HS-5 (cell line): ENCODE measurements around the gene TMEM25.
"Not testable (repeated sequence)": the region's sequence is repeated elsewhere in the genome, so short reads cannot be mapped to it uniquely, and the experiment has no call there.

Experiments
- DNase-seq: peaks from one replicate; pipeline ENCODE4 v3.0.0-alpha.2; 2012; ENCODE audit warnings: low read depth

TMEM25 gene

GRCh38 chr11:118532852-118533768 is 2.1 kb downstream of the TMEM25 start:
- no peak for DNase-seq

- DNase-seq, result no peak
Observed at GRCh38 chr11:118533769-118534729, 3.1 kb downstream of the TMEM25 start.

- no peak for DNase-seq
Observed at GRCh38 chr11:118535261-118535660, 4.3 kb downstream of the TMEM25 start.

GRCh38 chr11:118536726-118537125 is 5.7 kb downstream of the TMEM25 start:
- no peak for DNase-seq

- DNase-seq, result no peak
Observed at GRCh38 chr11:118537409-118537980, 6.5 kb downstream of the TMEM25 start.

GRCh38 chr11:118544010-118544646 is 13.1 kb downstream of the TMEM25 start:
- DNase-seq, result no peak

- DNase-seq, result no peak
Observed at GRCh38 chr11:118544647-118545010, 13.6 kb downstream of the TMEM25 start.

GRCh38 chr11:118545533-118545932 is 14.5 kb downstream of the TMEM25 start:
- DNase-seq, result no peak

GRCh38 chr11:118547132-118547531 is 16.1 kb downstream of the TMEM25 start:
- no peak for DNase-seq

- DNase-seq, result no peak
Observed at GRCh38 chr11:118552341-118552740, 21.3 kb downstream of the TMEM25 start.

GRCh38 chr11:118560806-118561205 is 29.8 kb downstream of the TMEM25 start:
- DNase-seq, result no peak

- no peak for DNase-seq
Observed at GRCh38 chr11:118565051-118565450, 34.1 kb downstream of the TMEM25 start.

- no peak for DNase-seq
Observed at GRCh38 chr11:118569670-118570069, 38.7 kb downstream of the TMEM25 start.

- DNase-seq, result no peak
Observed at GRCh38 chr11:118570787-118571186, 39.8 kb downstream of the TMEM25 start.

- DNase-seq, result not testable (repeated sequence)
Observed at GRCh38 chr11:118571701-118572060, 40.7 kb downstream of the TMEM25 start.

GRCh38 chr11:118572061-118572980 is 41.3 kb downstream of the TMEM25 start, which contains the start of gene ARCN1:
Gene ARCN1, plus strand, starts transcription at chr11:118572409. Its CDS starts 139 bp downstream, at chr11:118572548.
- DNase-seq, result no peak

- DNase-seq, result no peak
Observed at GRCh38 chr11:118572981-118573550, 42.1 kb downstream of the TMEM25 start.

GRCh38 chr11:118574636-118575035 is 43.6 kb downstream of the TMEM25 start:
- DNase-seq, result no peak

GRCh38 chr11:118577995-118578394 is 47.0 kb downstream of the TMEM25 start:
- DNase-seq, result not testable (repeated sequence)

- DNase-seq, result no peak
Observed at GRCh38 chr11:118581057-118581456, 50.1 kb downstream of the TMEM25 start.
